ENCODE results near the gene CABP4.

DNA sequence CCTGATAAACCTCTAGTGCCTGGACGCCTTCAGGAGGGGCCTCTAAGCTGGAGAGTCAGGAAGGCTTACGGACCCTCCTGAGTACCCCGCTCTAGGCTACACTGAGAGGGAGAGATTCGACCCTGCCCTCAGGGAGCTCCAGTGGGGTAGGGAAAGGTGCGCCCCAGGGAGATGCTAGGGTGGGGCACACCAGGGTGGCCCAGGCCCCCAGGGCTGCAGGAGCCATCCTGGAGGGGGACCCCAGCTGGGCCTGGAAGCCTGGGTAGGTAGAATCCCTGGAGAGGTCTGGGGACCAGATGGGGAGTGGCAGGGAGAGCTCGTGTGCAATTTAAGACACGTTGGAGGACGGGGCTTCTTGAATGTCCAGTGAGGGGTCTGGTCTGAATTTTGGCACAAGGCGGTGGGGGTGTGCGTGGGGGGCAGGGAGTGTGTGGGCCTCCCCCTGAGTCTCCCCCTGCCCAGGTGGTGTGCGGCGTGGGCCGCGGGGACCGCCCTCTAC is 35.0 kb upstream of the CABP4 start:
- TF ChIP-seq, protein P1, sequence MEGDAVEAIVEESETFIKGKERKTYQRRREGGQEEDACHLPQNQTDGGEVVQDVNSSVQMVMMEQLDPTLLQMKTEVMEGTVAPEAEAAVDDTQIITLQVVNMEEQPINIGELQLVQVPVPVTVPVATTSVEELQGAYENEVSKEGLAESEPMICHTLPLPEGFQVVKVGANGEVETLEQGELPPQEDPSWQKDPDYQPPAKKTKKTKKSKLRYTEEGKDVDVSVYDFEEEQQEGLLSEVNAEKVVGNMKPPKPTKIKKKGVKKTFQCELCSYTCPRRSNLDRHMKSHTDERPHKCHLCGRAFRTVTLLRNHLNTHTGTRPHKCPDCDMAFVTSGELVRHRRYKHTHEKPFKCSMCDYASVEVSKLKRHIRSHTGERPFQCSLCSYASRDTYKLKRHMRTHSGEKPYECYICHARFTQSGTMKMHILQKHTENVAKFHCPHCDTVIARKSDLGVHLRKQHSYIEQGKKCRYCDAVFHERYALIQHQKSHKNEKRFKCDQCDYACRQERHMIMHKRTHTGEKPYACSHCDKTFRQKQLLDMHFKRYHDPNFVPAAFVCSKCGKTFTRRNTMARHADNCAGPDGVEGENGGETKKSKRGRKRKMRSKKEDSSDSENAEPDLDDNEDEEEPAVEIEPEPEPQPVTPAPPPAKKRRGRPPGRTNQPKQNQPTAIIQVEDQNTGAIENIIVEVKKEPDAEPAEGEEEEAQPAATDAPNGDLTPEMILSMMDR (conservative IDR thresholded peaks at IDR 0.05), result no peak
- TF ChIP-seq EZH2 (IDR thresholded peaks at IDR 0.05; ENCODE audit: low read depth), result no peak
